KOPT-K1 (cell line): ENCODE results near the gene RTN4R.
"Not testable (repeated sequence)": the region's sequence is repeated elsewhere in the genome, so short reads cannot be mapped to it uniquely, and the experiment has no call there.

Experiments used
- H3K27ac ChIP-seq: fragments of 200-600 bp; sonication (generic); 2 replicates; pipeline ENCODE4 v1.5.1; 2016; ENCODE audit warnings: antibody characterized with exemption, mild to moderate bottlenecking, low read depth, low read length; ENCODE audit not compliant: poor library complexity, severe bottlenecking
- H3K36me3 ChIP-seq: fragments of 200-600 bp; sonication (generic); 2 replicates; pipeline ENCODE4 v1.5.1; 2017; ENCODE audit warnings: antibody characterized with exemption, mild to moderate bottlenecking, low read length, moderate library complexity; ENCODE audit not compliant: insufficient read depth
- H3K9me3 ChIP-seq: fragments of 200-600 bp; sonication (generic); 2 replicates; pipeline ENCODE4 v1.5.1; 2017; ENCODE audit warnings: antibody characterized with exemption, low read length, mild to moderate bottlenecking; ENCODE audit not compliant: insufficient read depth, poor library complexity, severe bottlenecking

The RTN4R gene

DNA sequence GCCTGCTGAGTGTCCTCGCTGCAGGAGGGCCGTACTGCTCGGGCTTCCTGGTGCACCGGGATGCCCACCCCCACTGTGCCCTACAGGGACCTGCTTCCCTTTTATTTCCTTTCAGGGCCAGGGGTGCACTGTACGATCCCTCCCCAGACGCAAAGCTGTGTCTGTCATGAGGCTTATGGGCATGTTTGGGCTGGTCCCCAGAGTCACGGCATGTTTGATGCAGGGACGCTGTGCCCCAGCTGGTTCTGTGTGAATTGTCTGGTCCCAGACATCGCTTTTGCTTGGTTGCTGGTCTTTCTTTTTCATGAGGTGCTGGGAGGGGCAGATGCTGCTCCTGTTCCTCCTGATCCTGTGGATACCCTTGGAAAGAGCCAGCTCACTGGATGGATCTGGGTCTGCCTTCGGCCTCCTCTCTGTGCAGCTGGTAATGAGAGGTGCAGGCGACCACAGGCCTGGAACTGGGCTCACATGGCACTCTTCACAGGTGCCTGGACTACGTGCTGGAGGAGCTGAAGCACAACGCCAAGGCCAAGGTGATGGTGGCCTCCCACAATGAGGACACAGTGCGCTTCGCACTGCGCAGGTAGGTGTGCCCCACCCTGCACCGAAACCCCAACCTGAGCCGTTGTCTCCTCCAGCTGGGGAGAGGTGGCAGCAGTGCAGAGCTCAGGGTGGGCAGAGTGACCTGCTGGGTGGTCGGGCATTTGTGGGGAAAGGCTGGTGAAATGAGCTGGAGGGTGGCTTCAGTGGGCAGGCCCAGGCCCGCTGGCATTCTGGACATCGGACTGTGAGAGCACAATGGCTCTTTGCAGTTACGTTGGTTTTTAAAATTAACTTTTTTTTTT lies 40.9 kb upstream of the RTN4R start:
- H3K9me3 ChIP-seq, H3K36me3 ChIP-seq, H3K27ac ChIP-seq: not testable (repeated sequence)

GRCh38 chr22:20307448-20308447 lies 39.6 kb upstream of the RTN4R start:
- H3K9me3 ChIP-seq, H3K27ac ChIP-seq, H3K36me3 ChIP-seq: not testable (repeated sequence)

- H3K36me3 ChIP-seq, H3K27ac ChIP-seq, H3K9me3 ChIP-seq: not testable (repeated sequence)
Observed at GRCh38 chr22:20306646-20307447, 38.7 kb upstream of the RTN4R start.

- H3K36me3 ChIP-seq = no peaks in the 10 kb centered on the region
- peak overlapping the region; percentile 22 for H3K27ac ChIP-seq
- H3K9me3 ChIP-seq = no peaks in the 10 kb centered on the region
Observed at GRCh38 chr22:20305894-20306645, 38.0 kb upstream of the RTN4R start.

DNA sequence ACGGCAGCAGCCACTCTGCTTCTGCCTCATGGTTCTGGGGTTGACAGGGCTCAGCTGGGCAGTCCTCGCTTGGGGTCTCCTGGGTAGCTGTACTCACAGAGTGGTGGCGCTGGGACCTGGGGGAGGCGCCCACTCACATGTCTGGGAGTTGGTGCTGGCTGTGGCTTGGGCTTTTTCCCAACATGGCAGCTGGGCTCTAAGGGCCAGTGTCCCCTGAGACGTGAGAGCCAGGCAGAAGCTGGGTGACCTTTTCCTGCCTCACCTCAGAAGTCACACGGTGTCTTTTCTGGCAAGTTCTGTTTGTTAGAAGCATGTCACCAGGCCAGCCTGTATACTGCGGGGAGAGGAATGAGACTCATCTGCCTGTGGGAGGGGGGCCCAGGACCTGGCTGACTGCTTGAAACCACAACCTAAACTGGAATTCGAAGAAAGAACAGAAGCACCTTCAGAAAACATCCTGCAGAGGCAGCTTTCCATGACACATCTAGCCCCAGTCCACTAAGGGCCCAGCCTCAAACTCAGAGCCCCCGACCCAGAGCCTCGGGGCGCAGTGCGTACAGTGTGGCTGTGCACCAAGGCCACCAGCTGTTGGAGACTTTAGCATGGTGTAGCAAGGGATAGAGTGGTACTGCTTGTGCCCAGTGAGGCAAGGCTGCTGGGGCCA lies 37.2 kb upstream of the RTN4R start:
- not testable (repeated sequence) for H3K36me3 ChIP-seq, H3K9me3 ChIP-seq
- peak overlapping the region; percentile 22 for H3K27ac ChIP-seq

- Histone ChIP-seq H3K36me3 (no peaks in the 10 kb centered on the region), H3K27ac (no peak overlapping the region), H3K9me3 (no peaks in the 10 kb centered on the region)
Observed at GRCh38 chr22:20304646-20305045, 36.5 kb upstream of the RTN4R start.

GRCh38 chr22:20303229-20303534 lies 35.1 kb upstream of the RTN4R start:
- H3K9me3 ChIP-seq, H3K27ac ChIP-seq, H3K36me3 ChIP-seq: not testable (repeated sequence)

GRCh38 chr22:20302438-20303228 lies 34.5 kb upstream of the RTN4R start:
- H3K27ac ChIP-seq = no peak overlapping the region
- H3K36me3 ChIP-seq = no peaks in the 10 kb centered on the region
- no peaks in the 10 kb centered on the region for H3K9me3 ChIP-seq

- Histone ChIP-seq H3K36me3 (no peaks in the 10 kb centered on the region), H3K9me3 (no peaks in the 10 kb centered on the region), H3K27ac (no peak overlapping the region)
Observed at GRCh38 chr22:20299746-20300136, 31.6 kb upstream of the RTN4R start.

- H3K36me3 ChIP-seq = no peaks in the 10 kb centered on the region
- no peak overlapping the region for H3K27ac ChIP-seq
Observed at GRCh38 chr22:20298803-20299745, 31.0 kb upstream of the RTN4R start.

GRCh38 chr22:20298110-20298802 lies 30.1 kb upstream of the RTN4R start:
- Histone ChIP-seq H3K27ac (no peak overlapping the region), H3K9me3 (no peaks in the 10 kb centered on the region)

More at GRCh38 chr22:20298803-20299745, 31.0 kb upstream of the RTN4R start:
- H3K9me3 ChIP-seq = no peaks in the 10 kb centered on the region

GRCh38 chr22:20297414-20298109 lies 29.4 kb upstream of the RTN4R start:
- Histone ChIP-seq H3K36me3 (no peaks in the 10 kb centered on the region), H3K9me3 (no peaks in the 10 kb centered on the region), H3K27ac (no peak overlapping the region)

More at GRCh38 chr22:20298110-20298802, 30.1 kb upstream of the RTN4R start:
- no peaks in the 10 kb centered on the region for H3K36me3 ChIP-seq
